ENCODE measurements around the gene LTBP1.
A peak's percentile ranks its signal among the peaks of the same experiment; 100 is the strongest.
"Not testable (repeated sequence)": the region's sequence is repeated elsewhere in the genome, so short reads cannot be mapped to it uniquely, and the experiment has no call there.

The LTBP1 gene

DNA sequence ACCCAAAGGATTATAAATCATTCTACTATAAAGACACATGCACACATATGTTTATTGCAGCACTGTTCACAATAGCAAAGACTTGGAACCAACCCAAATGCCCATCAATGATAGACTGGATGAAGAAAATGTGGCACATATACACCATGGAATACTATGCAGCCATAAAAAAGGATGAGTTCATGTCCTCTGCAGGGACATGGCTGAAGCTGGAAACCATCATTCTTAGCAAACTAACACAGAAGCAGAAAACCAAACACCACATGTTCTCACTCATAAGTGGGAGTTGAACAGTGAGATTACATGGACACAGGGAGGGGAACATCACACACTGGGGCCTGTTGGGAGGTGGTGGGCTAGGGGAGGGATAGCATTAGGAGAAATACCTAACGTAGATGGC, 288.8 kb downstream of the LTBP1 start:
- DNase-seq: not testable (repeated sequence)

DNA sequence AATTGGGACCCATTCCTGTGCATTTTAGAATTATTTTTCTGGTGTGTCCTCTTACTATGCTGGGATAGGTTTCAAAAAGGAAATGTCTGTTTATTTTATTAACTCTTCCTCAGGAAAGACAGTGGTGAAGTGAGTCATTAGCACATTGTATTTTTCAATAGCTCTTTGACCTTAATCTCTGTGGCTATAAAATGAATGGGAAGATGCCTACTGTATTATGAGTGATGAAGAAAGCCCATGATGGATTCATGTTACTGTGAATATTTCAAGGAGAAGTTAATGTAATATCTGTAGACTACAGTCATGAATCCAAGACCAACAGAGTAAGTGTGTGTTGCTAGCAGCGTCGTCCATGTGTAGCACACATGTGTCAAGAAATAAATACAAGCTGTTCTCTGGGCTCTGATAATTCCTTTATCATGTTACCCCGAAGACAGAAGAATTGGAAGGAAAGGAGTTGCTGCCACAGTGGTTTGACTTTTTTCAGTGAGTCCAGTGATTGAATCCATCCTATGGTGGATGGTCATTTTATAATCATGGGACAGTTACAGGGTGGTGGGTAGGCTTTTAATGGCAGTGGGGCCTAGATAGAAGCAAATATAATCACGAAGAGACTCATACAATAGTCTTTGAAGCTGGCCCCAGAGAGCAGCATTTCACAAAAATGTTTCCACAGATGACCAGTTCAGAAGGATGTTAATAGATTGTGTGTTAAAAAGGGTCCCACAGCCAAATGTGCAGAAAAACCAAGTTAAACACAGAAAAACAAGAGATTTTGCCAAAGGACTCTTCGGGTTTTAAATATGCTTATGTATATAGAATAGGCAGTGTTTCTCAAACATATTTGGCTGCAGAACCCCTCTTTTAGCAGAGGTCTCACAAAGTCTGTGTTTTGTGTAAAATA, 290.0 kb downstream of the LTBP1 start:
- DNase-seq: no peak

DNA sequence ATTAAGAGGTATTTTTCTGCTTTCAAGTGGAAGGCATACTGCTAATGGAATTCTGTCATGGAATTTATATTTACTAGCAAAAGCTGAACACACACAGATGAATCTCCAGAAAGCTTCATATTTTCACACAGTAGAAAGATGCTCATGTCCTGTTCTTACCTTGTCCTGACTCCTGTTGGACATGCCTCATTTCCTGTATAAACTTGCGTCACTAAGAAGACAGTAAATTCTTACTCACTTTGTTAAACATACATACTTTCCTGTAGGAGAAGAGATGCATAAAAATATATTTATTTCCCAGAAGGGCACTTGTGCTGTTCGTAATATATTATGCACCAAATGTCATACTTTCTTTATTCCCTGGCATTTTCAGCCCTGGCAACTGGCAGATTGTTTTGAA, 291.4 kb downstream of the LTBP1 start:
- no peak for DNase-seq

DNA sequence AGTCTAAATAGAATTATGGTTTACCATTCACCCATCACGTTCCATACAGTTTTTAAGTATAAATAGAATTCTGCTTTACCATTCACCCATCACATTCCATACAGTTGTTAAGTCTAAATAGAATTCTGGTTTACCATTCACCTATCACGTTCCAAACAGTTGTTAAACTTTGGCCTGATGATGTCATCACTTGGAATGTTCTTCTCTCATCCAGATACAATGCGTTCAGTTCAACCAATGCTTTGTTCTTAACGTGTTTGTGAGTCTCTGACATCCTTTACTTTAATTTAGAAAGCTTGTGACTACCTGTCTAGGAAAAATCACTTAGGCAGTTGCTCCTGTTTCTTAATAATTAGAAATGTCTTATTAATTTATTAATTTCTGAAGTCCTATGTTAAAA, 293.4 kb downstream of the LTBP1 start:
- no peak for DNase-seq

DNA sequence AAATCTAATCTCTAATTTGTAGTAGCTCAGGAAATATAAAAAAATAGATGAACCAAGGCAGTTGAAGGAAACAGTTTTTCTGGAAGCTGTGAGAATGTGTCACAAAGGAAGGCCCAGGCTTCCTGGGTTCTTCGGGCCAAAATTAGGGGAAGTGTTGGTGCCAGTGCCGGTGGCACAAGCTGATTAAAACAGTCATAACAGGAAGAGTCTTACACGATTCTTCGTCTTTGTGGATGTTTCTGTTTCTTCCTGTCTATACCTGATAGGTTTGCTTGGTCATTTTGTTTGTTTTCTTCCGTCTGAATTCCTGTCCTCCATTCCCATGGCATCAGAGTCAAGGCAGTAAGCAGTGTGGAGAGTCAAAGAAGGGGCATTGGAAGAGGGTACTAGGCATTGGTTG, 294.3 kb downstream of the LTBP1 start:
- DNase-seq: no peak

DNA sequence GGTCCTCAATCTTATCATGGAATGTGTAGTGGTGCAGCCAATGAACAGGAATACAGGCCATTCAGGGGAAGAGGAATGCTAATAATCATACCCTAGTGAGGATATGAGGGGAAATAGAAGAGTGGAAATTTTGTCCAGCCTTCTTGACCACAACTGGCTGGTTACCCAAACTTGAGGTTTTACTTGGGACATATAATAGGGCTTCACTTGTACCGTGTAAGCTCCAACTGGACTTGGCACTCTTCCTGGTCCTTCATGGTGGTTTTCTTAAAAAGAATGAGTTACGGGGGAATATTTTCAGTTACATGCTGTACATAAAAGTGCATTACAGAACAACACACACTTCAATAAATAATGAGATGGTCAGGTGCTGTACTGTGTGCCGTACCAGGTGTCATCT, 294.8 kb downstream of the LTBP1 start:
- no peak for DNase-seq

DNA sequence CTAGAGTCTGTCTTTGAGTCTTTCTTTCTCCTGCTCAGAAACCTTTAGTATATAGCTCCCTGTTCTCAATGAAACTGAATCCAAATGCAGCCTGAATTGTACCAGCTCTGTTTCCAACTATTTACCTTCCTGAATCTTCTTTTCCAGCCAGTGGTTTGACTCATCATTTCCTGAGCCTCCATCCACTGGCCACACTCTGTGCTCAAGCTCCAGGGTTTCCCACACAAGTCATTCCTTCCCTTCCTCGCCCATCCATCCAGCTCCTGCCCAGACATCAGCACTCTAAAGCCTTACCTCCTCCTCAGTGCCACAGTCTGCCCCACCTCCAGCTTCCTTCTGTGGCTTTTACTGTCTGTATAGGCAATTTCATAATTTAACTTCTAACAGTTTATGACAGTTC, 296.1 kb downstream of the LTBP1 start:
- DNase-seq: peak in 1 of 2 donors; percentile 7

DNA sequence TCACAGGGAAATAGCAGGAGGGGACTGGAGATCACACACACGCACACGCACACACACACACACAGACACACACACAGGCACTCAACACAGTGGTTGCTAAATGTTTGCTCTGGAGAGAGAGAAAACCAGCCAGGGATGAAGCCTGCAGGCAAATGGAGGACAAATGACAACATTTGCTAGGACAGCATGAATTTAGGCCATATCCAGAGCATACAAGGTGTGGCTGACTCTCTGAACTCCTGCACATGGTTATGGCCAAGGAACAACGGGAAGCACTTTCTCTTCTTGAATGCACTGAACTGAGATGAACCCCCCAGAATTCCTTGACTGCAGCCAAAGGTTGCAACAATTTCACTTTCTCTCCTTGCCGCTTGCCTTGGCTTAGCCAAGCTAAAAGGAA, 299.7 kb downstream of the LTBP1 start:
- no peak for DNase-seq

DNA sequence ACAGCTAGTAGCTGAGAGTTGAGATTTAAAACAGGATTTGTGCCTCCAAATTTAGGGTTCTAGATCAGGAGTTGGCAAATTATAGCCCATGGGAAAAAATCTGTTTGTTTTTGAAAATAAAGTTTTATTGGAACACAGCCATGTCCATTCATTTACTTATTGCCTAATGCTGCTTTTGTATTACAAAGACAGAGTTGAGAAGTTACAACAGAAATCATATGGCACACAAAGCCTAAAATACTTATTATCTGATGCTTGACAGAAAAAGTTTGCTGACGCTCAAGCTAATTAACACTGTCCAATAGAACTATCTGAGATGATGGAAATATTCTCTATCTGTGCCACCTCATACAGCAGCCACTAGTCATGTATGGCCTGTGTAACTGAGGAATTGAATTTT, 300.6 kb downstream of the LTBP1 start:
- no peak for DNase-seq

DNA sequence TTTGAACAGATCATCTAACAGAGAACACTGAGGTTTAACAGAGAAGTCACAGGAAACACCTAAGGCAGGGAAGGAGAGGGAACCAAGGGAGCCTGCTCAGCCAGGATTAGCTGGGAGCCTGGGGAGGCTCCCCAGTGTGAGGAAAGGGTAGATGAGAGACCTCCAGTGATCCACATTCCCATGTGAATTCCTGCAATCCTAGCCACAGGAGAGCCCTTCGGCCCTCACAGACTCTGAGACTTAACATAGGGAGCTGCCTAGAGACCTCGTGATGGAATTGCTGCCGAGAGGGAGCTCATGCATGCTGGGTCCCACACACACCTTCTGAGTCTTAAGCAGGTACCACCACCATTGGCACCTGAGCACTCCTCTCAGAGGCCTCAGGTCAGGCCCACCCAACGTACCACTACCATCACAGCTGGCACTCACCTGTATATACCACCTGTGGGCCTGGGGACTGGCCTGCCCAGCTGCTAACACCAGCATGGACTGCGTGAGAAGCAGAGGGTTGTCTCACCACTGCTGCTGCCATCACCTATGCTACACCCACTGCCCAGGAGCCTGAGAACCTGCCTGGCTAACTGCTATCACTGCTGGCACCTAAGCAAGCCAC, 303.8 kb downstream of the LTBP1 start:
- no peak for DNase-seq

DNA sequence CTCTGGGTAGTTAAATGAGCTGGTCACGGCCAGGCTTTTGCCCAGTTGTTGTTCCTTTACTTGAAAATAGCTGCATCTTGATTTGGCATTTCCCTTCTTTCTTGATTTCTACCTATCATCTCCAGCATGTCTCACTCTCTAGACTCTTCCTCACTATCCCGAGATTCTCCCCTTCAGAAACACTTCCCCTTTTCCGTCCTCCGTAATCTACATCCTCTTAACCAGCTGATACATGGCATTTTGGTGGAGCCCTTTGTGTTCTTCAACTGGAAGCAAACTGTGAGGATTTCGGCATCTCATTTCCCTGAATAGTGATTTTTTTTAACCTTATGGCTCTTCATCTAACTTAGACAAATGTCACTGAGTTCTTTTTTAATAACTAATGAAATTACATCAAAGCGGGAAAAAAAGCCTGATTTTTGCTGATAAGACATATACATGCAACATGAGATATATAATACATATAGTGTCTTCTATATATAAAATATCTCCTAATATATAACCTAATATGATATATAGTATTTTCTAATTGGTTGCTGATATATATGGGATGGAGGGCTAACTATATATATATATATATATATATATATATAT, 309.5 kb downstream of the LTBP1 start:
- no peak for DNase-seq

DNA sequence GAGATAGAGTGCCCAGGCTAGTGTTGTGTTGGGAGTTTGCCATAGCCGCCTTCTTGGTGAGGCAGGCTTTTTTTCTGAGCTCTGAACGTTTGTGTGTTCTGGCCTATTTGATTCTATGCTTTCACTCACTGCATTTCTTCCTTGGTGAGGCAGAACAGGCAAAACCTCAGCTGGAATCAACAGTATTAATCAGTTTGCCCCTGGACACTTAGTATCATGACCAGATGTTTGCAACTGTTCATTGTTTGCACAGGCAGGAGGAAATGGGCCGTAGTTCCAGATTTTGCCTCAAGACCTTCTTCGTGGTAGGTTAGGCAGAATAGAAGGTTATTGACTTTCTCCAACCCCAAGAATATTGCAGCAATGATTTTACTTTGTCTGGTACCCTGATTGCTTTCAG, 311.6 kb downstream of the LTBP1 start:
- no peak for DNase-seq

DNA sequence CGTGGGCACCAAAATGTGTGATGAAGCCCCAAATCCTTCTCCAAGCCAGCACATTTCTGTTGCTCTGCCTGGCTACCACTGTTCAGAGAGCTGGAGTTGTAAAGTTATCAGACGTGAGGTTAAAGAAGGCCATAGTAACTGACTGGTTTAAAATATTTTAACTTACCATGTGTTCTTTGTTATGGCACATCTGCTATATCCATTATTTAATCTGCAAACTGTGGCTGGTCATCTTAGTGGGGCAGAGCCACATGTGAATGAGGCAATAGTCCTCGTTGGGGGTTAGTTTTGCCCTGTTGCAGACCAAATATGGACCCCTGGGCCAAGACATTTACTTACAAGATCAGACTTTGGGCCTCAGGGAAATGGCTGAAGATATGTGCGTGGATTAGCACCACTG, 315.3 kb downstream of the LTBP1 start:
- no peak for DNase-seq

DNA sequence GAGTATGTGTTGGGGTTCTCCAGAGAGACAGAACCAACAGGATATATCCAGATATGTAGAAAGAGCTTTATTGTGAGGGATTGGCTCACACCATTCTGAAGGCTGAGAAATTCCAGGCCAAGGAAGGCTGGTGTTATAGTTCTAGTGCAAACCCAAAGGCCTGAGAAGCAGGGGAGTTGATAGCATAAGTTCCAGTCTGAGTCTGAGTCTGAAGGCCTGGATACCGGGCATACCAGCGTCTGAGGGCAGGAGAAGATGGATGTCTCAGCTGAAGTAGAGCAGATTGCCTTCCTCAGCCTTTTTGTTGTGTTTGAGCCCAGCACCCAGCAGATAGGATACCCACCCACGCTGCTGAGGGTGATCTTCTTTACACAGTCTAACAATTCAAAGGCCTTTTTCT, 318.0 kb downstream of the LTBP1 start:
- DNase-seq: no peak

DNA sequence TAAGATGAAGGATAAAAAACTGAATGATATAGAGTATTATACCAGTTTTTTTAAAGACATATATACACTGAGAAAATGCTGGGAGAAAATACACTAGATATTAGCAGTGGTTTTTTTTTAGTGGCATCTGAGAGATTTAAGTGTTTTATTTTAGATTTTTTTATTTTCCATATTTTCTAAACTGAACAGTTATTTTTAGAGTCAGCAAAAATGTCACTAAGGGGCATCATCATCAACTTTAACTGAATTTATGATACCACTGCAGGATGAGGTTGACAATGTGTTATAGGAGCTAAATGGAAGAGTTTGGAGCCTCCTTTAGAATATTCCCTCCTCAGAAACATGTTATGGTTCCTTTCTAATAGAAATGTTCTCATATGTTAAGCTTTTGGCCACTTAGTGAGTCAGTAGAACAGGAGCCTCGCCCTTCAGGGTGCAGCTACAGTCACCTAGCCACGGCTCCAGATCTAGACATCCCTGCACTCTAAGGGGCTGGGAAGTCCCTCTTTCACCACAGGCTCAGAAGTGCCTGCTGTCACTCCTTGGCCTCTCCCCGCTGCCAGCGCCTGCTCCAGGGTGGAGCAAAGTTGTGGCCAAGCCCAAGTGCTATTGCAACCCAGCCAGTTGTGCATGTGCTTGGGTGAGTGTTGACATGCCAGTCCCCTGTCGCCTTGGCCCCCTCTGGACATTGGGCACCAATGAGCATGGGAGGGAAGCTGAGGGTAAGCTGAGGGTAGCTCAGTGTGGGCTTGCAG, 319.0 kb downstream of the LTBP1 start:
- no peak for DNase-seq

DNA sequence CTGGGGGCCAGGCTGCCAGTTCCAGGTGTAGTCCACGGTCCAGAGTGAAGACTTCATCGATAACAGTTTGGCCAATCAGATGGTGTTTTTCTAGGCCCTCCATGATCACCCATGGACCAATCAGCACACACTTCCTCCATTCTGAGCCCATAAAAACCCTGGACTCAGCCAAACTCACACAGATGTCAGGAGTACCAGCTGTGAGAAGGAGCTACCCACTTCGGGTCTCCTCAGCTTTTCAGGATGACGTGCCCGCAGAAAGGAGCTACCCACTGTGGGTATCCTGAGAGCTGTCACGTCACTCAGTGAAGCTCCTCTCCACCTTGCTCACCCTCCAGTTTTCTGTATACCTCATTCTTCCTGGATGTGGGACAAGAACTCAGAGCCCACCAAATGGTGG, 319.7 kb downstream of the LTBP1 start:
- no peak for DNase-seq

DNA sequence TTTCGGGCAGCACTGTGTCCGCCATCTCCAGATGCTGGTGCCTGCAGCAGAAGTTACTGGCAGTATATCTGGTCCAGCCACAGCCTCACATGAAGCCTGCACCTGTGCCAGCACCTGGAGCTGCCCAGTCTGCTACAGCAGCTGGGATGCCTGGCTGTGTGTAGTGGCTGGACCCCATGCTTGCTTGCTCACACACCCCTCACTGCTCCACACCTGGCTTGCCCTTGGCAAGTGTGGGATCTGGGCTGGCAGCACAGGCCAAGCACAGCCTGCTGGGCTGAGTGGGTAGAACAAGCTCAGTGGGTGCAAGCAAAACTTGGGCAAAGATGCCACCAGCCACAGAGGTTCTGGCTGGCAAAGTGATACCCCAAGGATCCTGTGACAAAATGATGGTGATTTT, 320.3 kb downstream of the LTBP1 start:
- DNase-seq: no peak

DNA sequence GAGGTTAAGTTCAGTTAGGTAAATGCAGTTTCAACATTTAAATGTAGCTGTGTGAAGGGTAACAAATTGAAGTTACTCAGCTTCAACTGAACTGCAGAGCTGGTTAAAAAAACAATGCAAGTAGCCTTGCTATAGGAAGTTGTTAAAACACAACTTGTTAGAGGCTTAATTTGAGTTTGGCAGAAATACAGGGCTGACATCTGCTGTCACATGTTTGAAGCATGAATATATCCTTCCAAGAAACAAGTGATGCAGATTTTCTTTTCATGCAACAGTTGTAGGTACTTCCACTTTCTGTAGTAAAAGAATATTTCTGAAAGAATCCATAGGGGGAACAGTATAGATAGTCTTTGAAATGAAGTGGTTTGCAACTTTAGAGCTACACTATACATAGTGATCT, 321.0 kb downstream of the LTBP1 start:
- peak in 1 of 2 donors; percentile 13 for DNase-seq

DNA sequence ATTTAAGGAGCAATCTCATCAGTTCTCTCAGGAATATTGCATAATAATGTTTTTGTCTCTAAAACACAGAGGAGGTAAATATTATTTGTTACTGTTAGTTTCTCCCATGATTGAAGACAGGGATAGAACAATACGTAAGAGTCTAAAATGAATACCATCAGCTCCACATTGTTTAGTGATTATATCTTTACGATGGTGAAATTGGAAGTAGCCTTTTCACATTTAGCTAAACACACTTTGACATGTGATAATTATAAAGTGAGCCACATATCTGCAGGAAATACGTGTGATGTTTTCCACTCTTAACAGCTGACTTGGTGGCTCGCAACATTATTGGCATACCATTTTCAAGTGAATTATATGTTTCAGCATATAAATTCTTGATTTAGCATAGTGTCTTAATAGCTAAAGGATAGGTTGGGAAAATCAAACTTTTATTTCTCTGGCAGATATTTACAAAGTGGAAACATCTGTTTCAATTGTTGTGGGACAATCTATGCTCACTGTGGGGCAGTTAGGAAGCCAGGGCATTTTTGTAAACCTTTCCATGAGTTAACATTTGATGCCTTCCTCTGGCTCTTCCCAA, 321.6 kb downstream of the LTBP1 start:
- DNase-seq: no peak

DNA sequence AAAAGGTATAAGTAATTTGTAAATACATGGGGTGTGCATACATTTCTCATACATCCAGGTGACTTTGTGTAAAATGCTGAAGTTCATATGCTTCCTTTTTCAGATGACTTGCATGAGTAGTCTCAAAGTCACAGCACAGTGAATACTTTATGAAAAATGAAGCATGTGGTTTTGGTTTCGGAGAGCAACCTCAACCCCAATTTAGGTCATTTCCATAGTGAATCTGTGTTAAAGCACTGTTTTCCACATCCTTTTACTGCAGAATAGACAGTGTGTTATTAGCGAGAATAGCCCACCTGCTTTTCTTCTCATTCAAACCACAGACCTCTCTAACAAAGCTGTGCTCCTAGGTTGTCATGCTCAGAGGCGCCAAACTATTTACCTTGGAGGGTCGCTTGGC, 325.2 kb downstream of the LTBP1 start:
- no peak for DNase-seq

DNA sequence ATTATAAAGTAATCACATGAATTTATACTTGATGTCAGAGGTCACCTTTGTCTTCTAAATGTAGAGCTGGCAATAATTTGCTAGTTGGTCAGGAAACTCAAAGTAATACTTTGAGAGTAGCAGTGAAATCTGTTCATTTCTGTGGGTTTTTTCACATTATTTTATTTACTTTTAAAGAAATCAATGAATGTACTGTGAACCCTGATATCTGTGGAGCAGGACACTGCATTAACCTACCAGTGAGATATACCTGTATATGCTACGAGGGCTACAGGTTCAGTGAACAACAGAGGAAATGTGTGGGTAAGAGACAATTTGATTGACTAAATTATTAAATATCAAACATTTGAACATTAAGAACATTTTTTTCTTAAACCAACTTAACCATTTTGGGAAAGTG, 326.7 kb downstream of the LTBP1 start:
- no peak for DNase-seq

DNA sequence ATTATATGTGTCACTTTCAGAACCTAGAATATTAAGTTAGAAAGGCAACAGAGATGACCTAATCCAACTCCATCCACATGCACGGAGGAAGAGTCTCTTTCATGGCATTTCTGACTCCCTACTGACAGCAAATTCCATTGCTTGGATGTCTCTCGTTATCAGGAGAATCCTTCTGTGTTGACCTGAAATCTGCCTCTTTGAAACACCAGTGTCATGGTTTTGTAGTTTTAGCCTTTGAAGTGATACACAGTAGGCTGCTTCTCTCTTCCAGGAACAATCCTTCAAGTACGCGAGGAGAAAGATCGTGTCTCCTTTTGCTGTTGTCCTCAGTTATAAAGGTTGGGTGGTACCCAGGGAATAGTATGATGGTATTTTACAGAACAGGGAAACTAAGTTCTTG, 327.8 kb downstream of the LTBP1 start:
- no peak for DNase-seq
